NCI-H460 (cell line): Measurements from ENCODE around the gene KLHL2. TPM values are rescaled to one million over a fixed set of nuclear protein-coding genes. Genes with fewer than 3 reads are reported as not detected.
"Not testable (repeated sequence)": the region's sequence is repeated elsewhere in the genome, so short reads cannot be mapped to it uniquely, and the experiment has no call there.

Source experiments
- DNase-seq: peaks from one replicate; pipeline ENCODE4 v3.0.0-alpha.2; 2016; ENCODE audit warnings: low read depth; ENCODE audit errors: extremely low read depth
- total RNA-seq: library from RNA; depleted of rRNA; stranded (reverse); fragments of >200 nt; shearing (Covaris generic); gene quantifications from 2 replicates; pipeline ENCODE4 v1.2.3, GENCODE V29; 2014

KLHL2 gene
- total RNA-seq, 1 experiment from 2014 or later: 14.4 TPM

- not testable (repeated sequence) for DNase-seq
These were observed 79.4 kb downstream of the KLHL2 start for GRCh38 chr4:165286619-165287340.

- no peak for DNase-seq
These were observed 80.9 kb downstream of the KLHL2 start for GRCh38 chr4:165288226-165288625.

GRCh38 chr4:165288639-165289422 is 81.5 kb downstream of the KLHL2 start:
- no peak for DNase-seq

GRCh38 chr4:165289423-165289785 is 82.0 kb downstream of the KLHL2 start:
- no peak for DNase-seq

- DNase-seq: peak; percentile 2
These were observed 85.7 kb downstream of the KLHL2 start for GRCh38 chr4:165293061-165293460.

- DNase-seq: no peak
These were observed 86.7 kb downstream of the KLHL2 start for GRCh38 chr4:165293927-165294649.

- no peak for DNase-seq
These were observed 87.5 kb downstream of the KLHL2 start for GRCh38 chr4:165294907-165295306.

GRCh38 chr4:165297626-165298025 is 90.3 kb downstream of the KLHL2 start:
- no peak for DNase-seq

- DNase-seq: no peak
These were observed 92.2 kb downstream of the KLHL2 start for GRCh38 chr4:165299399-165300060.

GRCh38 chr4:165301833-165302232 is 94.5 kb downstream of the KLHL2 start:
- no peak for DNase-seq

- DNase-seq: no peak
These were observed 95.3 kb downstream of the KLHL2 start for GRCh38 chr4:165302658-165303057.

GRCh38 chr4:165308166-165308565 is 100.8 kb downstream of the KLHL2 start:
- DNase-seq: no peak

GRCh38 chr4:165308606-165309005 is 101.2 kb downstream of the KLHL2 start:
- no peak for DNase-seq

GRCh38 chr4:165309456-165309855 is 102.1 kb downstream of the KLHL2 start:
- no peak for DNase-seq

GRCh38 chr4:165312506-165312905 is 105.1 kb downstream of the KLHL2 start:
- DNase-seq: no peak

- no peak for DNase-seq
These were observed 111.7 kb downstream of the KLHL2 start for GRCh38 chr4:165319030-165319429.

- no peak for DNase-seq
These were observed 112.1 kb downstream of the KLHL2 start for GRCh38 chr4:165319509-165319908.

GRCh38 chr4:165324236-165324917 is 117.0 kb downstream of the KLHL2 start:
- no peak for DNase-seq

- no peak for DNase-seq
These were observed 117.5 kb downstream of the KLHL2 start for GRCh38 chr4:165324918-165325304.

GRCh38 chr4:165325732-165326512 is 118.6 kb downstream of the KLHL2 start:
- DNase-seq: peak; percentile 35
